ENCODE results near the gene USHBP1. TPM values are rescaled to one million over a fixed set of nuclear protein-coding genes. Genes with fewer than 3 reads are reported as not detected.

The USHBP1 gene
- total RNA-seq, 1 experiment from 2014 or later: 0.15 TPM

DNA sequence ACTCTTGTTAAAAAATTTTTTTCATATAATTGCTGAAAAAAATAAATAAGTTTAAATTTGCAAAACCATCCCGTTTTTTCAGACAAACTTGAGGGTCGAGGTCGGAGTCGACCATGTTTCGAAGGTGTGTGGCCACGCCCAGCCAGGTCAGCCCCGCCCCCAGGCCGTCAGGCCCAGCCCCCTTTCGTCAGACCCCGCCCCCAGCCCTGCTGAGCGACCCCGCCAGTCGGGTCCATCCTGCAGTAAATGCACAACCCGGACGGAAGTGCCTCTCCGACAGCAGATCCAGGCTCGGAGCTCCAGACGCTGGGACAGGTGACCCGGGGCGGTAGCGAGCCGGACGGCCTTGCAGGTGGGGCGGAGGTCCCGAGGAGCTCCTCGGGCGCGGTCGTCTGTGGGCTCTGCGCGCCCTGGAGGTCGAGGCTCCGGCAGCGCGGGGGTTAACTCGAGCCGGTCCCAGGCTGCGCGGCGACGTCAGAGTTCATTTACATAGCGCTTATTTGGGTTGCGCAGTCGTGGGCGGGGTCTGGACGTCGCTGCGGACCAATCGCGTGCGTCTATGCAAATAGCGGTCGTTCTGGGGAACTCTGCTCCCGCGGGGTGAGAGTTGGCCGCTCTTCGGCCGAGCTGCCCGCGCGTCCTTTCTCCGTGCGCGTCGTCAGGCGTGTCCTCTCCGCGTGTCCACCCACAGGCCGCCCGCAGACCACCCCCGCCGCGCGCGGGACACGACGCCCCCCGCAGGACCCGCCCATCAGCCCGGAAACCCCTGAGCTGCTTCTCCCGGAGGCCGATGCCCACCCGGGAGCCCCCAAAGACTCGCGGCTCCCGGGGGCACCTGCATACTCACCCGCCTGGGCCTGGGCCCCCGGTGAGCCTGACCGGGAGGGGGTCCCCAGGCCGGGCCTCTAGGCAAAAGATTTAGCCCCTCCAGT lies 38.3 kb downstream of the USHBP1 start, which contains the start of gene OCEL1 (continued):
- TF ChIP-seq, protein P1, sequence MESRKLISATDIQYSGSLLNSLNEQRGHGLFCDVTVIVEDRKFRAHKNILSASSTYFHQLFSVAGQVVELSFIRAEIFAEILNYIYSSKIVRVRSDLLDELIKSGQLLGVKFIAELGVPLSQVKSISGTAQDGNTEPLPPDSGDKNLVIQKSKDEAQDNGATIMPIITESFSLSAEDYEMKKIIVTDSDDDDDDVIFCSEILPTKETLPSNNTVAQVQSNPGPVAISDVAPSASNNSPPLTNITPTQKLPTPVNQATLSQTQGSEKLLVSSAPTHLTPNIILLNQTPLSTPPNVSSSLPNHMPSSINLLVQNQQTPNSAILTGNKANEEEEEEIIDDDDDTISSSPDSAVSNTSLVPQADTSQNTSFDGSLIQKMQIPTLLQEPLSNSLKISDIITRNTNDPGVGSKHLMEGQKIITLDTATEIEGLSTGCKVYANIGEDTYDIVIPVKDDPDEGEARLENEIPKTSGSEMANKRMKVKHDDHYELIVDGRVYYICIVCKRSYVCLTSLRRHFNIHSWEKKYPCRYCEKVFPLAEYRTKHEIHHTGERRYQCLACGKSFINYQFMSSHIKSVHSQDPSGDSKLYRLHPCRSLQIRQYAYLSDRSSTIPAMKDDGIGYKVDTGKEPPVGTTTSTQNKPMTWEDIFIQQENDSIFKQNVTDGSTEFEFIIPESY (IDR thresholded peaks at IDR 0.05; ENCODE audit: extremely low read depth, insufficient replicate concordance, low read length): no peak
- no peak for TF ChIP-seq YY1 (IDR thresholded peaks at IDR 0.05; ENCODE audit: extremely low read depth, insufficient replicate concordance, low read depth, low read length)
- TF ChIP-seq EGR1 (IDR thresholded peaks at IDR 0.05; ENCODE audit: low read depth): peak; percentile 66
- TF ChIP-seq EZH2phosphoT487 (IDR thresholded peaks at IDR 0.05; ENCODE audit: borderline replicate concordance): no peak
- TF ChIP-seq POLR2A (IDR thresholded peaks at IDR 0.05; ENCODE audit: borderline replicate concordance, extremely low read depth, insufficient read depth, insufficient read length): peak; percentile 77
- no peak; the same call in 1 of the 2 replicates for TF ChIP-seq ZFX (IDR thresholded peaks at IDR 0.05)
- peak; percentile 96 for TF ChIP-seq POLR2AphosphoS5 (IDR thresholded peaks at IDR 0.05; ENCODE audit: low read depth, low read length)
- TF ChIP-seq ZNF274 (IDR thresholded peaks at IDR 0.05; ENCODE audit: low read depth, low read length): no peak
- no peak for TF ChIP-seq EZH2 (IDR thresholded peaks at IDR 0.05)
- TF ChIP-seq CEBPB (IDR thresholded peaks at IDR 0.05; ENCODE audit: low read depth): no peak
- TF ChIP-seq FOSL1 (IDR thresholded peaks at IDR 0.05; ENCODE audit: low read depth): no peak

DNA sequence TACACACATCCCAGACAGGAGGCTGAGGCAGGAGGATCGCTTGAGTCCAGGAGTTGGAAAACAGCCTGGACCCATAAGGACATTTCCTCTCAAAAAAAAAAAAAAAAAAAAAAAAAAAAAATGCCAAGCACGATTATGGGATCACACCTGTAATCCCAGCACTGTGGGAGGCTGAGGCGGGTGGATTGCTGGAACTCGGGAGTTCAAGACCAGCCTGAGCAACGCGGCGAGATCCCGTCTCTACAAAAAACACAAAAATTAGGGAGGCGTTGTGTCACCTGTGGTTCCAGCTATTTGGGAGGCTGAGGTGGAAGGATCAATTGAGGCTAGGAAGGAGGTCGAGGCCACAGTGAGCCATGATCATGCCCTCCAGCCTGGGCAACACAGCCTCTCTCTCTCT lies 39.5 kb downstream of the USHBP1 start:
- Histone ChIP-seq H4K20me1 (ENCODE audit: insufficient read depth) (no peaks in the 10 kb centered on the region), H3K79me2 (ENCODE audit: insufficient read depth, low read length) (peaks cover 16% of the 10 kb centered on the region; the same call in 1 of the 2 replicates), H2AFZ (ENCODE audit: low read depth, low read length, poor library complexity, severe bottlenecking) (no peak overlapping the region), H3K9ac (ENCODE audit: low read length) (peak overlapping the region; percentile 98; the same call in 1 of the 2 replicates), H3K4me1 (ENCODE audit: control insufficient read depth in 1 of 2, insufficient read depth in 2 of 2, low read length in 2 of 2) (peaks cover 25 to 47% of the 10 kb centered on the region in 2 experiments), H3K9me2 (ENCODE audit: insufficient read depth) (no peaks in the 10 kb centered on the region), H3K27me3 (ENCODE audit: insufficient read depth, low read length) (no peaks in the 10 kb centered on the region), H3K4me2 (ENCODE audit: low read length) (peak overlapping the region; percentile 99), H3K4me3 (replicated peaks in 1 of 2; ENCODE audit: low read depth in 1 of 2, low read length in 2 of 2) (peak overlapping the region; percentile 81 to 92; a peak in 3 of 4 replicates), H3K9me3 (ENCODE audit: control insufficient read depth in 1 of 2, insufficient read depth in 1 of 2, low read depth in 1 of 2, low read length in 2 of 2) (no peaks in the 10 kb centered on the region), H3K27ac (ENCODE audit: low read depth, low read length) (peak overlapping the region; percentile 85; the same call in 1 of the 2 replicates), H3K36me3 (ENCODE audit: control insufficient read depth in 1 of 2, insufficient read depth in 2 of 2, low read length in 2 of 2) (no peaks in the 10 kb centered on the region)
- POLR2A ChIA-PET: interaction anchor here (3.0 to 3.1 kb wide), 3 partner anchors 10 to 24 kb away, joined by 9 to 29 read pairs (median 24); partner anchors contain the start of gene USE1
- DNase-seq (ENCODE audit: low read depth, low spot score) (no peak), ATAC-seq (no peak)
- intact Hi-C loops (cut with micrococcal nuclease): loop anchor here (5.0 kb wide), 1 partner anchor 148 kb away; the partner anchor contains the start of genes HAUS8 and MYO9B
- TF ChIP-seq RAD21 (IDR thresholded peaks at IDR 0.05; ENCODE audit: low read depth): no peak
- no peak for TF ChIP-seq POLR2A (IDR thresholded peaks at IDR 0.05; ENCODE audit: borderline replicate concordance, extremely low read depth, insufficient read depth, insufficient read length)
- TF ChIP-seq, protein P2, sequence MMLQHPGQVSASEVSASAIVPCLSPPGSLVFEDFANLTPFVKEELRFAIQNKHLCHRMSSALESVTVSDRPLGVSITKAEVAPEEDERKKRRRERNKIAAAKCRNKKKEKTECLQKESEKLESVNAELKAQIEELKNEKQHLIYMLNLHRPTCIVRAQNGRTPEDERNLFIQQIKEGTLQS (IDR thresholded peaks at IDR 0.05): no peak
- CTCF ChIA-PET: no interaction called here
- BruUV-seq (replicated peaks): no TSS peak
- RAD21 ChIA-PET (ENCODE audit: low non-redundant PET in 1 of 2, low total read pairs in 2 of 2, uncharacterized antibody in 2 of 2, unreplicated experiment in 2 of 2): no interaction called here

All from HCT116 (cell line).